ENCODE data around the gene PLA2G2E.
A peak's percentile ranks its signal among the peaks of the same experiment; 100 is the strongest.
"Not testable (repeated sequence)": the region's sequence is repeated elsewhere in the genome, so short reads cannot be mapped to it uniquely, and the experiment has no call there.

PLA2G2E gene

GRCh38 chr1:19888112-19888511 is 35.3 kb downstream of the PLA2G2E start:
- no peak for TF ChIP-seq CTCF (IDR thresholded peaks at IDR 0.05)
- Histone ChIP-seq H3K27ac (no peak overlapping the region), H3K4me3 (no peak overlapping the region)
- no peak for DNase-seq (ENCODE audit: low spot score)

- H3K27ac ChIP-seq = no peak overlapping the region
- H3K4me3 ChIP-seq = no peak overlapping the region
- DNase-seq (ENCODE audit: low spot score) = no peak
- TF ChIP-seq CTCF (IDR thresholded peaks at IDR 0.05) = no peak
These were observed 37.6 kb downstream of the PLA2G2E start for GRCh38 chr1:19885821-19886220.

GRCh38 chr1:19884312-19884711 is 39.1 kb downstream of the PLA2G2E start:
- no peak overlapping the region for H3K27ac ChIP-seq
- no peak for DNase-seq (ENCODE audit: low spot score)
- no peak overlapping the region for H3K4me3 ChIP-seq
- no peak for TF ChIP-seq CTCF (IDR thresholded peaks at IDR 0.05)

GRCh38 chr1:19882111-19883071 is 41.0 kb downstream of the PLA2G2E start, which contains the start of gene OTUD3:
Gene OTUD3, plus strand, starts transcription at chr1:19882395. Its CDS starts 119 bp downstream, at chr1:19882514.
- peak; percentile 90 for TF ChIP-seq CTCF (IDR thresholded peaks at IDR 0.05)
- peak within 1 kb of the TSS; percentile 85 to 86 for H3K27ac ChIP-seq
- DNase-seq (ENCODE audit: low spot score) = peak; percentile 95
- H3K4me3 ChIP-seq = peak within 1 kb of the TSS; percentile 77

DNA sequence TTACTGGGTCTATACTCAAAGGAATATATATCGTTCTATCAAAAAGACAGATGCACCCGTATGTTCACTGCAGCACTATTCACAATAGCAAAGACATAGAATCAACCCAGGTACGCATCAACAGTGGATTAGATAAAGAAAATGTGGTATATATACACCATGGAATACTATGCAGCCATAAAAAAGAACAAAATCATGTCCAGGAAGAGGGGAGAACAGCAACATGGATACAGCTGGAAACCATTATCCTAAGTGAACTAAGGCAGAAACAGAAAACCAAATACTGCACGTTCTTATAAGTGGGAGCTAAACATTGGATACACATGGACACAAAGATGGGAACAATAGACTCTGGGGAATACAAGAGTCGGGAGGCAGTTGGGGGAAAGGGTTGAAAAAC is 42.6 kb downstream of the PLA2G2E start:
- DNase-seq (ENCODE audit: low spot score); H3K4me3 ChIP-seq: not testable (repeated sequence)

DNA sequence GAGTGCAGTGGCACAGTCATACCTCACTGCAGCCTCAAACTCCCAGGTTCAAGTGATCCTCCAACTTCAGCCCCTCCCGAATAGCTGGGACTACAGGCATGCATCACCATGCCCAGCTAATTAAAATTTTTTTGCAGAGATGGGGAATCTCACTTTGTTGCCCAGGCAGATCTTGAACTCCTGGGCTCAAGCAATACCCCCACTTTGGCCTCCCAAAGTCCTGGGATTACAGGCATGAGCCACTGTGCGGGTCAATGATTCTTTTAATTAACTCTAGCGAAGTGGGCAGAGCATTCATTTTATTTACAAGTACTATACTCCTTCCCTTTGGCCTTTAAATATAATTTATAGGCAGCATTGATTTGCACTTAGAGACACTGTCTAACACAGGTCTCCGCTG is 43.8 kb downstream of the PLA2G2E start:
- H3K27ac ChIP-seq = no peak overlapping the region
- H3K4me3 ChIP-seq = no peak overlapping the region
- TF ChIP-seq CTCF (IDR thresholded peaks at IDR 0.05) = no peak
- no peak for DNase-seq (ENCODE audit: low spot score)

More for the DNA sequence above, 42.6 kb downstream of the PLA2G2E start:
- not testable (repeated sequence) for H3K27ac ChIP-seq

DNA sequence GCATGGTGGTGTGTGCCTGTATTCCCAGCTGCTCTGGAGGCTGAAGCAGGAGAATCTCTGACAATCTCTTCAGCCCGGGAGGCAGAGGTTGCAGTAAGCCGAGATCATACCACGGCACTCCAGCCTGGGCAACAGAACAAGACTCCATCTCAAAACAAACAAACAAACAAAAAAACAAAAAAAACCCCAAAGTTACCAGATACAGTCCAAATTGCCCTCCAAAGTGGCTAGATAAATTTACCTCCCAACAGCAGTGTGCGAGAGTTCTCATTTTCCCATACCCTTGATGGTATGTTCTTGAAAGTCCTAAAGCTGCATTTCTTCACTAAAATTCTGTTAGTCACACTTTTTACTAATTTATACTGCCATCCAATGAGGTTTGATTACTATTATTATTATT is 44.2 kb downstream of the PLA2G2E start:
- no peak for TF ChIP-seq CTCF (IDR thresholded peaks at IDR 0.05)
- no peak for DNase-seq (ENCODE audit: low spot score)
- H3K27ac ChIP-seq = no peak overlapping the region
- H3K4me3 ChIP-seq = no peak overlapping the region

All from coronary artery (tissue), 2 donors.